Stimulated activated naive CD4-positive, alpha-beta T cell treated with Interleukin-2 at 50 U/mL for 16 hours (primary cell): ENCODE data around the gene MBOAT2.

ENCODE experiments used
- DNase-seq: peaks from one replicate; lab custom pipeline; 2025; lab: John Stamatoyannopoulos, UW

Gene MBOAT2

DNA sequence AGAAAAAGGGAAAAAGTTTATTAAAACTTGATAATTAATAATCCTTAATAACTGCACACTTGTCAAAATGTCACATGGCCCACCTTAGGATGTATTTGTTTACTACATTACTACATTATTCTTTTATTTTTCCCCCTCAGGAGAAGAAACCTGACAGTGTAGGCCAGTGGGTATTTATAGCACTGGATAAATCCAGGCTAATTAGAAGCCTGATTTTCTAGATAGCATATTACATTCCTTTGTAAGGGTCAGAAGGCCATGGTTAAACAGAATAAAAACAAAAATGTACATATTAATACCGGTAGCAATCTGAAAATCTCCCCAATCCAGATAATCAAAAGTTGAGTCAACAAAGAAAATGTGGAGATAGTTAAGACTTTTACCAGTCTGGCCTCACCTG, 144.6 kb downstream of the MBOAT2 start:
- DNase-seq, result no peak

- DNase-seq, result no peak
Observed at GRCh38 chr2:8858264-8858663, 145.2 kb downstream of the MBOAT2 start.

GRCh38 chr2:8857709-8858108, 145.8 kb downstream of the MBOAT2 start:
- no peak for DNase-seq

DNA sequence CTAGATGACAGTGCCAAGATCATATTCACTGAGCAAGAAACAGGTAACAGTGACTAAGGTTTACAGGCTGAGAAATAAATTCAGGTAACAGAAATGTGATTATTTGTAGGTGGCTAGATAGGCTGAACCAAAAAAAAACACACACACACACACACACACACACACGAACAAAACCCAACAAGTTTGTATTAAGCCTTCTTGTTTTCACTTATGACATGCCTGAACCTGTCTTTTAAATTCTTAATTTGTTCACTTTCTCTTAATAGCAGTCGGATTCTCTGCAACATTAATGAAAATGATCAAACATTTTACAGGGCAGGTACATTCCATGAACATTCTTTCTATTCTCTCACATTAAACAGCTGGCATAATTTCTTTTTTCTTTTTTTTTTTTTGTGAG, 147.3 kb downstream of the MBOAT2 start:
- no peak for DNase-seq

DNA sequence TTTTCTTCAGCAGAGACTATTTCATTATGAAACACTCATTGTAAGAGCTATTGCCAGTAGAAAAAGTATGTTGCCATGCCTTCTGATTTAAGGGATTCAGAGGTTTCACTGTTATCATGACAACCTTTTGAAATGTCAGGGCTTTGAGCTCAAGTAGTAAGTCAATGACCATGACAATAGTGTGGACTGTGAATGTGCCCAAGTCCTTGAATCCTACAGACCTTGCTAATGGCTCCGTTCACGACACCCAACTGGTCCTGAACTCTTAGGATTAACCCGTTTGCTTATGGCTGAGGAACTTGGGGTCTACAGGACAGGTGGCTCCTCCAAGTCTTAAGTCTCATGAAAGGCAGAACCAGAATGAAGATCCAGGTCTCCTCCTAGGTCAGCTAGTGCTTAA, 148.5 kb downstream of the MBOAT2 start:
- no peak for DNase-seq

- DNase-seq, result no peak
Observed at GRCh38 chr2:8853426-8853825, 150.1 kb downstream of the MBOAT2 start.

GRCh38 chr2:8851811-8852560, 151.5 kb downstream of the MBOAT2 start:
- no peak for DNase-seq

DNA sequence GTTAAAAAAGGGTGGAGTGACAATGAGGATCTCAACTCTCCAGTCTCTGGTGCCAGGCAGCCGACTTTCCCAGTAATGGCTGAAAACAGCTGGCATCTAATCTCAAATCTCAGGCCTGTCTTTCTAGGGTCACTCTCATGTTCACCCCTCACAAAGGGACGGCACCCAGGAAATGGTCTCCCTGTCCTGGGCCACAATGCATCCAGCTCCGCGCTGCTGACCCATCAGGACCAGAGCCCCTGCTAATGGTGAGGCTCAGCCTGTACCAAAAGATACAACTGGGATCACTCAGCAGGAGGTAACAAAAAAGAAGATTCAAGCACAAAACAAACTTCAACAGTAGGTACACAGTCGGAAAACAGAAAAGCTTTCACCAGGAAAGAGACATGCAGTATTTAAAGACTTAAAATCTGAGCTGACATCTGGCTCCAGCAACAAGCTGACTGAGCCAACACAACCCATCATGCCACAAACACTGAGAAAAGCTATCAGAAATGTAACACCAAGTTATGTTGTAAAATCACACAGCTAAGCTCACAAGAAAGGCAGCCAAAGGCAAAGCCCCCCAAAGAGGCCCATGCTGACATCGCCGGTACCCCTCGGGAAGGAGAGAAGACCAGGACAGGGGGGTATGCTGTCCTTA, 152.5 kb downstream of the MBOAT2 start:
- no peak for DNase-seq

- no peak for DNase-seq
Observed at GRCh38 chr2:8849327-8849726, 154.2 kb downstream of the MBOAT2 start.

GRCh38 chr2:8848328-8849100, 155.0 kb downstream of the MBOAT2 start:
- DNase-seq, result no peak

DNA sequence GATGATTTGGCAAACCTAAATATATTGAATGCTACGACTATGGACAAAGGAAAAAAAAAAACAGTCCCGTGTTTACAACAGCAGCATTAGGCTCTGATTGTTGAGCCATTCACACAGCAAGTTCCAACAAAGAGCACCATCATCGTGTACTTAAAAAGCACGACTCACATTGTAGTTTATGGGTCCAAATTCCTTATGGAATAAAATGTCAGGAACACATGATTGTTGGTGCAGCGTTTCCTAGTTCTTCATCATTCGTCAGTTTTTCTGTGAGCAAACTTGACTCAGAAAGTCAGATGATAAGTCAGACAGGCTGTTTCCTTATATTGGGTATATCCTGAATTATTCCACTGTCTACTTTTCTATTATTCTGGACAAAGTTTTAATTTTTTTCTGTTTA, 156.1 kb downstream of the MBOAT2 start:
- no peak for DNase-seq

DNA sequence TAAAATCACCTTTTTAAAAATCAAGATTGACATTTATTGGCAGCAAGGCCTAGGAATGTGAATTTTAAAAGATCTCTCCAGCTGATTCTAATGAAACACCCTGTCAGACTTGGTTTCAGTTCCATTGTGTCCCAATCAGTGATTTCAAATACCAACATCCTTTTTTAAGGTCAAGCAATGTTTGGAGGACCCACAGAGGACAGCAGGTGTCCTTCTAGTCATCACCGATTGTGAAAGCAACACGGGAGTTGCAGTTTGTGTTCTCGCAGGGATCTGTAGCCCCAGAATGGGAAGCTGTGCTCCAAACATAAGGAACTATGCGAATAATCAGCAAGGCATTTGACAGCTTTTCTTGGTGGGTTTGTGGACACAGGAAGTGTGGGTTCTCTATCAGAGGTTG, 161.6 kb downstream of the MBOAT2 start:
- DNase-seq, result no peak

DNA sequence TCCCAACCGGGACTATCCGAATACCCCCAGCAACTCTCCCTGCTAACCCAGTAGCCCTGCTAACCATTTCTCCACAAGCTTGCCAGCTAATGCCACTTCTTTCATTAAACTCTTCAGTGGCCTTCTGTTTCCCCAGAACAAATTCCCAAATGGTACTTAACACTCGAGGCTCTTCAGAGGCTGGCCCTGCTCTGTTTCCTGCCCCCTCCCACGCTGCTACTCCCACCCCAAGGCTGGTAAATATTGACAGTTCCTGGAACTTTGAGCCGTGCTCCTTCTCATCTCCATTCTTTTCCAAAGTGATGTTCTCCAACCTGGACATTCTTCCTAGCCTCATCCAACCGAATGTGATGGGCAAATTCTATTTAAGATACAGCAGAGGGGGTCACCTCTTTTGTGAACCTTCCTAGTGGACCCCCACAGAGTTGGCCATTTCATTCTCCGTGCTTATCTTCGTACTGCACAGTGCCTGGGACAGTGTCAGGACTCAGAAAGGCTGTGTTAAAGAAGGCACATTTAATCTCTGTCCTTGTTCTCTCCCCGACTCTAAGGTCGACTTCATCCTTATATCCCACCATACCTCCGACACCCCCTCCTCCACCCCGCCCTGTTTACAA, 162.9 kb downstream of the MBOAT2 start:
- no peak for DNase-seq

DNA sequence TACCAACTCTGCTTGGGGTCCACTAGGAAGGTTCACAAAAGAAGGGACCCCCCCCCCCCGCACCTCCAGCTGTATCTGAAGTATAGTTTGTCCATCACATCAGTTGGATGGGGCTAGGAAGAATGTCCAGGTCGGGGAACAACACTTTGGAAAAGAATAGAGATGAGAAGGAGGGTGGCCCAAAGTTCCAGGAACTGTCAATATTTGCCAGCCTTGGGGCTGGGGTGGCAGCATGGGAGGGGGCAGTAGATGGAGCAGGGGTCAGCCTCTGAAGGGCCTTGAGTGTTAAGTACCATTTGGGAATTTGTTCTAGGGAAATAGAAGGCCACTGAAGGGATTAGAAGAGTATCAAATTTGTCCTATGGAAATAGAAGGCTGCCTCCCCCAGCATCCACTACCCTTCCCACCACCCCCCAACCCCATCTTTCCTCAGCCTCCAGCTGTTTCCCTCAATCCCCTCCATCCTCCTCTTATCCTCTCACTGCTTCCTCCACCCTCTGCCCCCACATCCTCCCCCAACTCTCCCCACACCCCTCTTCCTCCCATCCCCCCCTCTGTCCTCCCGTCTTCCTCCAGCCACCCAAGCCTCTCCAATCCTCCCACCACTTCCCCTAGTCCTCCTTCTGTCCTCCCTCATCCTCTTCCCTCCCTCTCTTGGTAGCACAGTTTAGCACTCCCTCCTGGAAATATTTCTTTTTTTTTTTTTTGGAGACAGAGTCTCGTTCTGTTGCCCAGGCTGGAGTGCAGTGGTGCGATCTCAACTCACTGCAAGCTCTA, 164.1 kb downstream of the MBOAT2 start:
- DNase-seq, result no peak

- no peak for DNase-seq
Observed at GRCh38 chr2:8837795-8838140, 165.7 kb downstream of the MBOAT2 start.

GRCh38 chr2:8836971-8837794, 166.3 kb downstream of the MBOAT2 start, which contains the start of gene KIDINS220:
TSS of gene KIDINS220 (minus strand) at chr2:8837613. CDS start at chr2:8827093, 10,520 bp downstream.
- DNase-seq, result peak; percentile 75

GRCh38 chr2:8835279-8835678, 168.2 kb downstream of the MBOAT2 start:
- DNase-seq, result no peak

DNA sequence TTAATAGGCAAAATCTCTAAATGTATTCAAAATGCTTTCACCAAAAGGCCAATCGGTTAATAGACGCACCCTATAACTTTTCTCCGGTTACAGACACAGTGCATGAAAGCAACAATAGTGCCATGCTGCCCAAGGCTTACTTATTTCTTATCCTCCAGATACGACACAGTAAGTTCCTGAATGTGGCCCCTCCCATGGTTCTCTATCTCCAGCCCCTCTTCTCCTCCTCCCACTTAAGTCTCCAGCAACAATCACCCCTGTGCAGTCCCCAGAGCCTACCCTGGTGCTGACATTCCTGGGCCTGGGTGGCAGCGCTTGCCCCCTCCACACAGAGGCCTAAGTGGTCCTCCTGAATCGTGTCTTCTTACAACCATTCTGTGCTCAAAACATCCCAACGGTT, 169.6 kb downstream of the MBOAT2 start:
- DNase-seq, result no peak

GRCh38 chr2:8831516-8831915, 172.0 kb downstream of the MBOAT2 start:
- DNase-seq, result no peak

GRCh38 chr2:8827729-8828128, 175.8 kb downstream of the MBOAT2 start:
- no peak for DNase-seq

DNA sequence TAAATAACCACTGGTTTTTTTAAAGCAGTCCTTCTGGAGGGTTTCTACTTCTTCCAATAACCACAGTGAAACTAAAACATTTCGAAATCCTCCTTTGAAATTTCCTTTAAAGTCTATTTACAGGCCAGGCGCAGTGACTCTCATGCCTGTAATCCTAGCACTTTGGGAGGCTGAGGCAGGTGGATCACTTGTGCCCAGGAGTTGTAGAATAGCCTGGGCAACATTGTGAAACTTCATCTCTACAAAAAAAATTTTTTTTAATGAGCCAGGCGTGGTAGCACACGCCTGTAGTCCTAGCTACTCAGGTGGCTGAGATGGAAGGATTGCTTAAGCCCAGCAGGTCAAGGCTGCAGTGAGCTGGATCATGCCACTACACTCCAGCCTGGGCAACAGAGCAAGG, 181.3 kb downstream of the MBOAT2 start:
- DNase-seq, result no peak
